Measurements from ENCODE around the gene CLRN3. TPM values are rescaled to one million over a fixed set of nuclear protein-coding genes. Genes with fewer than 3 reads are reported as not detected.

Gene CLRN3
- total and polyA plus RNA-seq, 2 donors (not counting 1 experiment from before 2014, with no cell fraction given) = not detected

- peak; percentile 64 for ATAC-seq (ENCODE audit: low read depth)
- Histone ChIP-seq H3K4me3 (ENCODE audit: control extremely low read depth in 1 of 5, extremely low read depth in 1 of 5, insufficient read depth in 1 of 5, low read depth in 2 of 5, low read length in 4 of 5) (peak overlapping the region in 1 of 5 experiments; percentile 11), H3K9me3 (ENCODE audit: control extremely low read depth in 1 of 3, control insufficient read depth in 2 of 3, insufficient read depth in 1 of 3, low read length in 2 of 3) (peaks cover 0 to 3% (median 0%) of the 10 kb centered on the region in 3 donors), H3K4me2 (replicated peaks; ENCODE audit: low read depth, low read length, poor library complexity, severe bottlenecking) (peak overlapping the region; percentile 68), H3K79me2 (ENCODE audit: control insufficient read depth, insufficient read depth, low read length) (no peaks in the 10 kb centered on the region), H3K27ac (ENCODE audit: low read length in 2 of 2) (peak overlapping the region in 1 of 2 donors; percentile 22), H3K27me3 (replicated peaks in 1 of 4; ENCODE audit: control extremely low read depth in 1 of 4, control insufficient read depth in 3 of 4, insufficient read depth in 4 of 4, low read length in 3 of 4) (no peaks in the 10 kb centered on the region), H4K20me1 (ENCODE audit: control insufficient read depth, insufficient read depth, low read length, poor library complexity, severe bottlenecking) (no peaks in the 10 kb centered on the region), H3K9ac (ENCODE audit: low read length) (peak overlapping the region; percentile 24), H3K4me1 (ENCODE audit: control insufficient read depth in 2 of 2, insufficient read depth in 2 of 2, low read length in 2 of 2) (peaks cover 27 to 32% of the 10 kb centered on the region in 2 donors), H3K36me3 (replicated peaks in 1 of 2; ENCODE audit: control extremely low read depth in 1 of 2, control insufficient read depth in 1 of 2, extremely low read depth in 1 of 2, insufficient read depth in 2 of 2, low read length in 1 of 2) (no peaks in the 10 kb centered on the region), H2AFZ (ENCODE audit: insufficient read depth, low read depth, low read length, poor library complexity, severe bottlenecking) (peak overlapping the region; percentile 30)
- Mint-ChIP-seq H3K4me3 (peak overlapping the region; percentile 77), H3K27me3 (no peaks in the 10 kb centered on the region), H3K27ac (peak overlapping the region; percentile 66), H3K9me3 (ENCODE audit: insufficient read depth) (no peaks in the 10 kb centered on the region), H3K4me1 (peaks cover 37% of the 10 kb centered on the region)
- ChIA-PET CTCF (interaction anchor here (0.5 to 2.9 kb wide), 30 partner anchors 9 to 1986 kb away, joined by 3 to 27 read pairs (median 5); partner anchors contain the start of gene PTPRE), POLR2A (no interaction called here)
- TF ChIP-seq CTCF (IDR thresholded peaks at IDR 0.05) (peak; percentile 78), EZH2 (IDR thresholded peaks at IDR 0.05; ENCODE audit: borderline replicate concordance, insufficient read depth, low read depth, low read length, poor library complexity, severe bottlenecking) (no peak)
- peak; percentile 76 for DNase-seq
- intact Hi-C loops (cut with micrococcal nuclease) = loop anchor here (5.0 kb wide), 1 partner anchor 292 kb away; no protein-coding TSS in a partner anchor
- WGBS (ENCODE audit: insufficient coverage) = 23% methylated on average over 17 of the region's 19 CpGs
These were observed 38.6 kb downstream of the CLRN3 start for GRCh38 chr10:127853868-127854768.

- Mint-ChIP-seq H3K4me1 (peaks cover 37% of the 10 kb centered on the region), H3K4me3 (no peak overlapping the region), H3K27ac (no peak overlapping the region), H3K9me3 (ENCODE audit: insufficient read depth) (no peaks in the 10 kb centered on the region), H3K27me3 (no peaks in the 10 kb centered on the region)
- Histone ChIP-seq H3K27ac (ENCODE audit: low read length in 2 of 2) (no peak overlapping the region), H2AFZ (ENCODE audit: insufficient read depth, low read depth, low read length, poor library complexity, severe bottlenecking) (no peak overlapping the region), H3K36me3 (replicated peaks in 1 of 2; ENCODE audit: control extremely low read depth in 1 of 2, control insufficient read depth in 1 of 2, extremely low read depth in 1 of 2, insufficient read depth in 2 of 2, low read length in 1 of 2) (no peaks in the 10 kb centered on the region), H3K79me2 (ENCODE audit: control insufficient read depth, insufficient read depth, low read length) (no peaks in the 10 kb centered on the region), H3K9me3 (ENCODE audit: control extremely low read depth in 1 of 3, control insufficient read depth in 2 of 3, insufficient read depth in 1 of 3, low read length in 2 of 3) (peaks cover 0 to 14% (median 4%) of the 10 kb centered on the region in 3 donors), H3K4me2 (replicated peaks; ENCODE audit: low read depth, low read length, poor library complexity, severe bottlenecking) (no peak overlapping the region), H3K4me3 (ENCODE audit: control extremely low read depth in 1 of 5, extremely low read depth in 1 of 5, insufficient read depth in 1 of 5, low read depth in 2 of 5, low read length in 4 of 5) (no peak overlapping the region), H3K4me1 (ENCODE audit: control insufficient read depth in 2 of 2, insufficient read depth in 2 of 2, low read length in 2 of 2) (peaks cover 30 to 35% of the 10 kb centered on the region in 2 donors), H3K27me3 (replicated peaks in 1 of 4; ENCODE audit: control extremely low read depth in 1 of 4, control insufficient read depth in 3 of 4, insufficient read depth in 4 of 4, low read length in 3 of 4) (no peaks in the 10 kb centered on the region), H4K20me1 (ENCODE audit: control insufficient read depth, insufficient read depth, low read length, poor library complexity, severe bottlenecking) (no peaks in the 10 kb centered on the region), H3K9ac (ENCODE audit: low read length) (no peak overlapping the region)
- ATAC-seq (ENCODE audit: low read depth) (no peak), DNase-seq (no peak)
- WGBS (ENCODE audit: insufficient coverage) = 97% methylated on average over 6 of the region's 7 CpGs
- ChIA-PET POLR2A (no interaction called here), CTCF (no interaction called here)
- TF ChIP-seq CTCF (IDR thresholded peaks at IDR 0.05) = no peak
- intact Hi-C loops (cut with micrococcal nuclease) = loop anchor here (5.0 kb wide), 1 partner anchor 290 kb away; no protein-coding TSS in a partner anchor
These were observed 40.3 kb downstream of the CLRN3 start for GRCh38 chr10:127852456-127852855.

Measured in B cell (primary cell).